ENCODE results near the gene PPEF2.
"Not testable (repeated sequence)": the region's sequence is repeated elsewhere in the genome, so short reads cannot be mapped to it uniquely, and the experiment has no call there.

DNA sequence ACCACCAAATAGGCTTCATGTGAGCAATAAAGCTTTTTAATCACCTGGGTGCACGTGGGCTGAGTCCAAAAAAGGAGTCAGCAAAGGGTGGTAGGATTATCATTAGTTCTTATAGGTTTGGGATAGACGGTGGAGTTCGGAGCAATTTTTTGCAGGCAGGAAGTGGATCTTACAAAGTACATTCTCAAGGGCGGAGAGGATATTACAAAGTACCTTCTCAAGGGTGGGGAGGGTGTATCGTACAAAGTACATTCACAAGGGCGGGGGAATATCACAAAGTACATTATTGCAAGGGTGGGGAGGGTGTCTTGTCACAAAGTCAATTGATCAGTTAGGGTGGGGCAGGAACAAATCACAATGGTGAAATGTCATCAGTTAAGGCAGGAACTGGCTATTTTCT lies 8.6 kb upstream of the PPEF2 start:
- not testable (repeated sequence) for TF ChIP-seq CTCF (conservative IDR thresholded peaks at IDR 0.05); EZH2 (IDR thresholded peaks at IDR 0.05; ENCODE audit: low read depth)

All from PC-9 (cell line).